Measurements from ENCODE around the gene DSN1. TPM values are rescaled to one million over a fixed set of nuclear protein-coding genes. Genes with fewer than 3 reads are reported as not detected.
"Not testable (repeated sequence)": the region's sequence is repeated elsewhere in the genome, so short reads cannot be mapped to it uniquely, and the experiment has no call there.

Gene DSN1
- total RNA-seq, 2 experiments from 2014 or later: 31.9 to 32.0 TPM

GRCh38 chr20:36808317-36809257 lies 35.0 kb upstream of the DSN1 start:
- Mint-ChIP-seq H3K9me3 (no peaks in the 10 kb centered on the region), H3K4me1 (peaks cover 2% of the 10 kb centered on the region), H3K4me3 (no peak overlapping the region), H3K27ac (no peak overlapping the region), H3K27me3 (no peaks in the 10 kb centered on the region), H3K36me3 (ENCODE audit: low read depth) (no peaks in the 10 kb centered on the region)
- peak; percentile 80 for DNase-seq
- POLR2A ChIA-PET: interaction anchor here (0.9 to 1.2 kb wide), 3 partner anchors 19 to 203 kb away, joined by 3 to 6 read pairs (median 5); partner anchors contain the start of genes DSN1 and RAB5IF
- CTCF ChIA-PET: interaction anchor here (0.5 to 2.9 kb wide), 53 partner anchors 7 to 317 kb away, joined by 3 to 33 read pairs (median 4); partner anchors contain the start of genes DSN1, NDRG3 and SLA2

GRCh38 chr20:36806049-36806448 lies 32.5 kb upstream of the DSN1 start:
- H3K27me3 Mint-ChIP-seq: no peaks in the 10 kb centered on the region
- ChIA-PET CTCF (no interaction called here), POLR2A (no interaction called here)
- no peak overlapping the region for H3K4me3 Mint-ChIP-seq
- H3K9me3 Mint-ChIP-seq: no peaks in the 10 kb centered on the region
- H3K4me1 Mint-ChIP-seq: peaks cover 2% of the 10 kb centered on the region
- H3K27ac Mint-ChIP-seq: no peak overlapping the region
- no peak for DNase-seq
- no peaks in the 10 kb centered on the region for H3K36me3 Mint-ChIP-seq (ENCODE audit: low read depth)

- Mint-ChIP-seq H3K27ac (no peak overlapping the region), H3K36me3 (ENCODE audit: low read depth) (no peaks in the 10 kb centered on the region), H3K9me3 (no peaks in the 10 kb centered on the region), H3K4me1 (peaks cover 2% of the 10 kb centered on the region), H3K27me3 (no peaks in the 10 kb centered on the region), H3K4me3 (no peak overlapping the region)
- no peak for DNase-seq
- POLR2A ChIA-PET: no interaction called here
- CTCF ChIA-PET: no interaction called here
These were observed 31.8 kb upstream of the DSN1 start for GRCh38 chr20:36805396-36805795.

DNA sequence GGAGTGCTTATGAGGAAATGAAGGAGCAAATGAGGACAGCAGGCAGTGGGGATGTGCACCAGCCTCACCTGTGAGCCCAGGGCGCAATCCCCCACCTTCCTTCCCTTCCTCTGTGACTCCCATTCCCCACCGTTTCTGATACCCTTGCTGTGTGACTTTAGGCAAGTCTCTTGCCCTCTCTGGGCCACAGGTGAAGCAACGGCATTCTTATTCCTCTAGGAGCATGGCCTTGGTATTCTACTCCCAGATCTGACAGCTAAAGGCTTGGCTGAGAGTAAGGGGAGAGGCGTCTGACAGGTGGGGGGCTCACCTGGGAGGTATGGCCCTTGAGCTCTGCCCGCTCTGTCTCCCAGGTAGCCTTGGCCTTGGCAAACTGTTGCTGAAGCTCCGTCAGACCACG lies 30.9 kb upstream of the DSN1 start:
- Mint-ChIP-seq H3K4me3 (no peak overlapping the region), H3K27me3 (no peaks in the 10 kb centered on the region), H3K4me1 (peaks cover 2% of the 10 kb centered on the region), H3K9me3 (no peaks in the 10 kb centered on the region), H3K36me3 (ENCODE audit: low read depth) (no peaks in the 10 kb centered on the region), H3K27ac (no peak overlapping the region)
- CTCF ChIA-PET: no interaction called here
- POLR2A ChIA-PET: no interaction called here
- no peak for DNase-seq

- no peak for DNase-seq
- no peak overlapping the region for H3K27ac Mint-ChIP-seq
- ChIA-PET CTCF (interaction anchor here (1.7 kb wide), 1 partner anchor 28 kb away, joined by 9 read pairs; the partner anchor contains the start of gene DSN1), POLR2A (interaction anchor here (0.6 to 1.2 kb wide), 3 partner anchors 27 to 484 kb away, joined by 3 to 5 read pairs (median 4); no protein-coding TSS in a partner anchor)
- H3K27me3 Mint-ChIP-seq: no peaks in the 10 kb centered on the region
- H3K9me3 Mint-ChIP-seq: no peaks in the 10 kb centered on the region
- H3K4me3 Mint-ChIP-seq: no peak overlapping the region
- no peaks in the 10 kb centered on the region for H3K4me1 Mint-ChIP-seq
- no peaks in the 10 kb centered on the region for H3K36me3 Mint-ChIP-seq (ENCODE audit: low read depth)
These were observed 29.0 kb upstream of the DSN1 start for GRCh38 chr20:36802326-36803222.

DNA sequence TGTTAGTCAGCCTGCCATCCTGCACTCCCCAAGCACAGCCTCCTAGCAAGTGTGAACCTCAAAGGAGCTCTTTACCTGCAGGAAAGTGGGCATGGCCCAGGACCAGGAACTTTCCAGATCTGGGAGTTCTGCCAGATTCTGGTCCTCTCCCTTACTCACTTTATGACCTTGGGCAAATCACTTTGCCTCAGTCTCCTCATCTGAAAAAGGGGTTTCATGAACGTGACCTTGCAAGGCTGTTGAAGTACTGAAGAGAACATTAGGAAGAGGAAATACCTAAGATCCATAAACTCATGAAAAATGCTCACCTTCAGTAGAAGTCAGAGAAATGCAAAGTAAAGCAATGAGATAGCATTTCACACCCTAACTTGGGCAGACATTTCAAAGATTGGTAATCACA lies 26.8 kb upstream of the DSN1 start:
- Mint-ChIP-seq H3K9me3 (no peaks in the 10 kb centered on the region), H3K4me3 (no peak overlapping the region), H3K27me3 (no peaks in the 10 kb centered on the region), H3K4me1 (no peaks in the 10 kb centered on the region), H3K36me3 (ENCODE audit: low read depth) (no peaks in the 10 kb centered on the region), H3K27ac (no peak overlapping the region)
- ChIA-PET CTCF (interaction anchor here (0.5 to 1.7 kb wide), 3 partner anchors 8 to 75 kb away, joined by 3 to 7 read pairs (median 5); no protein-coding TSS in a partner anchor), POLR2A (interaction anchor here (1.0 kb wide), 1 partner anchor 27 kb away, joined by 3 read pairs; the partner anchor contains the start of gene DSN1)
- DNase-seq: no peak

GRCh38 chr20:36799313-36799712 lies 25.8 kb upstream of the DSN1 start:
- H3K27ac Mint-ChIP-seq; H3K4me3 Mint-ChIP-seq; H3K36me3 Mint-ChIP-seq (ENCODE audit: low read depth); DNase-seq; H3K9me3 Mint-ChIP-seq; H3K27me3 Mint-ChIP-seq; H3K4me1 Mint-ChIP-seq: not testable (repeated sequence)
- ChIA-PET POLR2A (interaction anchor here (0.7 kb wide), 1 partner anchor 9 kb away, joined by 3 read pairs; no protein-coding TSS in a partner anchor), CTCF (interaction anchor here (1.7 kb wide), 1 partner anchor 9 kb away, joined by 7 read pairs; no protein-coding TSS in a partner anchor)

DNA sequence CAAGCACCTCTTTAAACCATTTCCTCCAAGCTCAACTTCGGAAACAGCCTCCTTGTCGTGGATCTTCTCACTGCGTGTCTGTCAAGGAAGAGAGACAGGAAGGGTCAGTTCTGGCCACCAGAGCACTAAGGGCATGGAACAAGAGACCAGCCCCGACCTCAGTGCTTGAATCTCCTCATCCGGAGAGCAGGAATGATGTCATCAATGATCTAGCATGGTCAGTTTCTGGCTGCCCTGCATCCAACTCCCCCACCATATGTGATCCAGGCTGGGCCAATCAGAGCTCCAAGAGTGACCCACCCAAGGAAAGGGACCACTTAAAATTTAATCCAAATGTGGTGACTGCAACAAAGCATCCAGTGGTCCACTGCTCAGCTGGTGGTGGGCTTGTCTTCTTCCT lies 23.3 kb upstream of the DSN1 start:
- CTCF ChIA-PET: interaction anchor here (3.0 kb wide), 1 partner anchor 11 kb away, joined by 12 read pairs; no protein-coding TSS in a partner anchor

DNA sequence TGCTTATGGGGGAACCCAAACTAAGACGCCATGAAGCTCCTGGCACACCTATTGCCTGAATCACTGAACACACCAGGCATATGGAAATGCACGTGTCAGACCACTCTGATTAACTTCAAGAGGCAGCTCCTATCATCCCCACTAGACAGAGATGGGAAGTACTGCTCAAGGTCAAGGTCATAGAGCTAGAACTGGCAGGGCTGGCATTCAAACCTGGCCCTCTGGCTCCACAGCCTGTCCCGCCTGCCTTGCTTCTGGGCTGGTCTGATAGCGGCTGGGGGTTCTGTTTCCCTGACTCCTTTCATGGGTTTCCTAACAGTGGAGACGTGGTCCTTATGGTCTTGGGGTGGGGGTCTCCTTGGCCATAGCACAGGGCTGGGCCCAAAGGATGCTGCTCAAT lies 22.6 kb upstream of the DSN1 start:
- no peak for DNase-seq
- H3K4me1 Mint-ChIP-seq: no peaks in the 10 kb centered on the region
- H3K36me3 Mint-ChIP-seq (ENCODE audit: low read depth): no peaks in the 10 kb centered on the region
- H3K27ac Mint-ChIP-seq: no peak overlapping the region
- H3K9me3 Mint-ChIP-seq: no peaks in the 10 kb centered on the region
- ChIA-PET CTCF (interaction anchor here (1.1 to 3.0 kb wide), 2 partner anchors 12 to 40 kb away, joined by 3 to 12 read pairs; no protein-coding TSS in a partner anchor), POLR2A (interaction anchor here (0.9 kb wide), 1 partner anchor 39 kb away, joined by 4 read pairs; no protein-coding TSS in a partner anchor)
- no peak overlapping the region for H3K4me3 Mint-ChIP-seq
- H3K27me3 Mint-ChIP-seq: no peaks in the 10 kb centered on the region

More for the DNA sequence above, 23.3 kb upstream of the DSN1 start:
- Mint-ChIP-seq H3K27me3 (no peaks in the 10 kb centered on the region), H3K9me3 (no peaks in the 10 kb centered on the region), H3K27ac (no peak overlapping the region), H3K36me3 (ENCODE audit: low read depth) (no peaks in the 10 kb centered on the region), H3K4me1 (no peaks in the 10 kb centered on the region), H3K4me3 (no peak overlapping the region)
- DNase-seq: no peak
- POLR2A ChIA-PET: no interaction called here

GRCh38 chr20:36795691-36796090 lies 22.1 kb upstream of the DSN1 start:
- ChIA-PET POLR2A (interaction anchor here (0.9 kb wide), 1 partner anchor 39 kb away, joined by 4 read pairs; no protein-coding TSS in a partner anchor), CTCF (interaction anchor here (1.1 to 3.0 kb wide), 2 partner anchors 12 to 40 kb away, joined by 3 to 12 read pairs; no protein-coding TSS in a partner anchor)
- no peak overlapping the region for H3K4me3 Mint-ChIP-seq
- H3K36me3 Mint-ChIP-seq (ENCODE audit: low read depth): no peaks in the 10 kb centered on the region
- no peak for DNase-seq
- no peaks in the 10 kb centered on the region for H3K4me1 Mint-ChIP-seq
- no peaks in the 10 kb centered on the region for H3K27me3 Mint-ChIP-seq
- H3K27ac Mint-ChIP-seq: no peak overlapping the region
- H3K9me3 Mint-ChIP-seq: no peaks in the 10 kb centered on the region

- no peaks in the 10 kb centered on the region for H3K4me1 Mint-ChIP-seq
- DNase-seq: no peak
- no peak overlapping the region for H3K4me3 Mint-ChIP-seq
- H3K27ac Mint-ChIP-seq: no peak overlapping the region
- CTCF ChIA-PET: no interaction called here
- POLR2A ChIA-PET: no interaction called here
- H3K36me3 Mint-ChIP-seq (ENCODE audit: low read depth): no peaks in the 10 kb centered on the region
- no peaks in the 10 kb centered on the region for H3K27me3 Mint-ChIP-seq
- no peaks in the 10 kb centered on the region for H3K9me3 Mint-ChIP-seq
These were observed 20.5 kb upstream of the DSN1 start for GRCh38 chr20:36794116-36794474.

GRCh38 chr20:36793294-36794115 lies 19.9 kb upstream of the DSN1 start:
- Mint-ChIP-seq H3K4me1 (no peaks in the 10 kb centered on the region), H3K36me3 (ENCODE audit: low read depth) (no peaks in the 10 kb centered on the region), H3K9me3 (no peaks in the 10 kb centered on the region), H3K27ac (no peak overlapping the region), H3K27me3 (no peaks in the 10 kb centered on the region), H3K4me3 (no peak overlapping the region)
- POLR2A ChIA-PET: no interaction called here
- CTCF ChIA-PET: interaction anchor here (1.3 to 3.6 kb wide), 2 partner anchors 15 to 90 kb away, joined by 3 to 14 read pairs; no protein-coding TSS in a partner anchor
- no peak for DNase-seq
